Ovary (tissue), 9 donors: ENCODE data around the gene MRPL38. TPM values are rescaled to one million over a fixed set of nuclear protein-coding genes. Genes with fewer than 3 reads are reported as not detected.
A peak's percentile ranks its signal among the peaks of the same experiment; 100 is the strongest.
"Not testable (repeated sequence)": the region's sequence is repeated elsewhere in the genome, so short reads cannot be mapped to it uniquely, and the experiment has no call there.

Experiments used
- DNase-seq, 5 donors: peaks; one replicate each; pipeline ENCODE4 v3.0.0-alpha.2; 2019 to 2020
- H3K27ac ChIP-seq, 2 donors: fragments of 200-600 bp; one replicate each; pipeline versions ENCODE4 v1.5.1 to v1.8.0; 2019 to 2022
- H3K27me3 ChIP-seq: fragments of 200-600 bp; one replicate; pipeline ENCODE4 v1.8.0; 2022
- H3K36me3 ChIP-seq: fragments of 200-600 bp; sonication (generic); one replicate; pipeline ENCODE4 v1.5.1; 2019
- H3K4me1 ChIP-seq: one replicate; pipeline ENCODE4 v1.8.1; 2013; ENCODE audit warnings: mild to moderate bottlenecking, moderate library complexity; ENCODE audit not compliant: insufficient read depth
- H3K4me3 ChIP-seq: fragments of 200-600 bp; sonication (generic); one replicate; pipeline ENCODE4 v1.5.1; 2017
- H3K9me3 ChIP-seq, 2 donors: fragments of 200-600 bp in 1 of 2; sonication (generic) in 1 of 2; one replicate each; pipeline versions ENCODE4 v1.5.1 to v1.8.1; 2013 to 2019; ENCODE audit warnings: mild to moderate bottlenecking in 1 of 2, moderate library complexity in 1 of 2
- EP300 ChIP-seq: sonication (generic); formaldehyde crosslinking; IDR thresholded peaks from one replicate; pipeline ENCODE4 v1.6.1; 2017; ENCODE audit warnings: antibody characterized with exemption
- POLR2A ChIP-seq: fragments of 450-650 bp; IDR thresholded peaks from one replicate; pipeline ENCODE4 v1.6.1; 2017; ENCODE audit warnings: antibody characterized with exemption, mild to moderate bottlenecking, moderate library complexity
- WGBS, 3 donors: extraction: QIAGEN DNeasy Blood & Tissue Kit in 1 of 3; methylation state at CpG; one replicate each; pipeline versions ENCODE4 v1.1.5 to v1.1.7; 2013 to 2017; 5-methylcytosine and 5-hydroxymethylcytosine counted together
- intact Hi-C, 4 donors: fragments of 100-400 bp; cut with DNase I; formaldehyde crosslinking; loops; one replicate each; pipeline versions ENCODE4 v1.11.0 to v1.15.1; 2022 to 2023
- polyA plus RNA-seq, 2 donors: library from polyadenylated mRNA; stranded (reverse); fragments of 200-250 nt in 1 of 2; fragments of 350-450 nt in 1 of 2; fragmentation: Illumina TruSeq in 1 of 2; extraction: RNeasy Lipid Tissue Mini Kit (QIAGEN cat#74804) in 1 of 2; gene quantifications; one replicate each; pipeline ENCODE4 v1.2.3, GENCODE V29; 2013 to 2014
- total RNA-seq, 7 donors: library from RNA; depleted of rRNA in 2 of 7; stranded (reverse); fragments of >200 nt in 2 of 7; fragmentation: NEBNext Ultra II Directional in 3 of 7; extraction: Animal tissue kit (Norgen Biotek cat#: 25700) in 3 of 7; gene quantifications; one replicate each; pipeline versions ENCODE4 v1.1.0 to v1.2.4, GENCODE V29; 2016 to 2023
- TF ChIP-seq, protein P1 (sequence below), 3 donors: fragments of 450-650 bp in 2 of 3; fragments of 200-600 bp in 1 of 3; IDR thresholded peaks; one replicate each; pipeline versions ENCODE4 v1.5.1 to v1.8.0; 2016 to 2022; ENCODE audit warnings: antibody characterized with exemption in 3 of 3, mild to moderate bottlenecking in 1 of 3
- donor health status: DM: no; HTN: no; CAD: no; lungs with moderate emphysema.
- donor health status: DM: no; HTN: no; CAD: no.
- donor health status: Bipolar disorder and iron deficiency.
- donor health status: DM: yes; HTN: yes; CAD: no.
- donor health status: DM: no; HTN: no; CAD: no.
- donor health status: DM: yes; HTN: yes; CAD: no.

MRPL38 gene
- total and polyA plus RNA-seq, 9 donors = 14.5 to 93.0 (median 57.6) TPM

DNA sequence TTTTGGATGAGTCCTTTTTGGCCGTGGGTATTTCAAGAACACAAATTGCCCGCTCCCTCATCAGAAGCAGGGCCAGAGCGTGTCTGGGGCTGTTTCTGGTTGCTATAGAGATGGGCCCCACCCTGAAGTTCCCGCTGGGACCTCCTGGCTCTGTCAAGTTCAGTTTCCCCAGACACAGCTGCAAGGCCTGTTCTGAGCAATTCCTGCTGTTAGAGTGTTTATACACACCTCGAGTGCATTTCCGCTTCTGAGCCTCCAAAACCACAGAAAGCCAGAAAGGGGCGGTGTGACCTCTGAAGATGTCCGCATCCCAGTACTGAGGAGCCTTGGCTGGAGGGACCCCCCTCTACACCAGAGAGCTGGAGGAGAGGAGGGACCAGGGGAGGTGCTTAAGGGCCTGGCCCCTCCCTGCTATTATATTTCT lies 40.2 kb downstream of the MRPL38 start:
- TF ChIP-seq EP300 (no peak), POLR2A (no peak)
- TF ChIP-seq, protein P1, sequence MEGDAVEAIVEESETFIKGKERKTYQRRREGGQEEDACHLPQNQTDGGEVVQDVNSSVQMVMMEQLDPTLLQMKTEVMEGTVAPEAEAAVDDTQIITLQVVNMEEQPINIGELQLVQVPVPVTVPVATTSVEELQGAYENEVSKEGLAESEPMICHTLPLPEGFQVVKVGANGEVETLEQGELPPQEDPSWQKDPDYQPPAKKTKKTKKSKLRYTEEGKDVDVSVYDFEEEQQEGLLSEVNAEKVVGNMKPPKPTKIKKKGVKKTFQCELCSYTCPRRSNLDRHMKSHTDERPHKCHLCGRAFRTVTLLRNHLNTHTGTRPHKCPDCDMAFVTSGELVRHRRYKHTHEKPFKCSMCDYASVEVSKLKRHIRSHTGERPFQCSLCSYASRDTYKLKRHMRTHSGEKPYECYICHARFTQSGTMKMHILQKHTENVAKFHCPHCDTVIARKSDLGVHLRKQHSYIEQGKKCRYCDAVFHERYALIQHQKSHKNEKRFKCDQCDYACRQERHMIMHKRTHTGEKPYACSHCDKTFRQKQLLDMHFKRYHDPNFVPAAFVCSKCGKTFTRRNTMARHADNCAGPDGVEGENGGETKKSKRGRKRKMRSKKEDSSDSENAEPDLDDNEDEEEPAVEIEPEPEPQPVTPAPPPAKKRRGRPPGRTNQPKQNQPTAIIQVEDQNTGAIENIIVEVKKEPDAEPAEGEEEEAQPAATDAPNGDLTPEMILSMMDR (IDR thresholded peaks at IDR 0.05) = peak in 1 of 3 donors; percentile 14
- H3K9me3 ChIP-seq = no peaks in the 10 kb centered on the region
- DNase-seq = peak; percentile 60 to 86 (median 73)
- no peak overlapping the region for H3K4me3 ChIP-seq
- peaks cover 2% of the 10 kb centered on the region for H3K4me1 ChIP-seq
- no peaks in the 10 kb centered on the region for H3K36me3 ChIP-seq
- no peaks in the 10 kb centered on the region for H3K27me3 ChIP-seq
- intact Hi-C loops = no loop called here
- peak overlapping the region; percentile 14 to 46 for H3K27ac ChIP-seq
- WGBS, 3 donors = 5 to 11% (median 6%) methylated on average over 8 of the region's 8 CpGs

DNA sequence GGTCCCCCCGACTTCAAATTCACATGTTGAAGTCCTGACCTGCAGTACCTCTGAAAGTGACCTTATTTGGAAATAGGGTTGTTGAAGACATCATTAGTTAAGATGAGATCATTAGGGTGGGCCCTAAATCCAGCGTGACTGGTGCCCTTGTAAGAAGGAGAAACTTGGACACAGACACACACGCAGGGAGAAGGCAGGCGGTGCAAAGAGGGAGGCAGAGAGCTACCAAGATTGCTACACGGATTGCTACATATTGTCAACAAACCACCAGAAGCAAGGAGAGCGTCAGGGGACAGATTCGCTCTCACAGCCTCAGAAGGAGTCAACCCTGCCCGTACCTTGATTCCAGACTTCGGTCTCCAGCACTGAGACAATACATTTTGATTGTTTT lies 42.8 kb downstream of the MRPL38 start:
- WGBS, 3 donors = 75 to 78% (median 78%) methylated on average over 9 of the region's 9 CpGs
- DNase-seq = no peak
- no peak overlapping the region for H3K27ac ChIP-seq

DNA sequence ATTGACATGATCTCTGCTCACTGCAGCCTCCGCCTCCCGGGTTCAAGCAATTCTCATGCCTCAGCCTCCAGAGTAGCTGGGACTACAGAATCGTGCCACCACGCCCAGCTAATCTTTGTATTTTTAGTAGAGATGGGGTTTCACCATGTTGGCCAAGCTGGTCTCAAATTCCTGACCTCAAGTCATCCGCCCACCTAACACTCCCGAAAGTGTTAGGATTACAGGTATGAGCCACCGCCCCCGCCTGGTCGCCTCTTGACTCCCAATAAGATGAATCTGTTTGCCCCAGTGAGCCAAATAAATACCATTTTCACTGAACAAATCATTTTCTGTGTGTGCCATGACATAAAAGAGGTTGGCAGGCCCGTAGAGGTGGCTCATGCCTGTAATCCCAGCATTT lies 45.3 kb downstream of the MRPL38 start:
- 83 to 88% (median 86%) methylated on average over 10 of the region's 10 CpGs for WGBS, 3 donors

More for the DNA sequence above, 42.8 kb downstream of the MRPL38 start:
- H3K4me1 ChIP-seq = no peaks in the 10 kb centered on the region
- no peak overlapping the region for H3K4me3 ChIP-seq
- H3K9me3 ChIP-seq = no peaks in the 10 kb centered on the region
- no peaks in the 10 kb centered on the region for H3K27me3 ChIP-seq
- intact Hi-C loops = no loop called here
- H3K36me3 ChIP-seq = no peaks in the 10 kb centered on the region
- TF ChIP-seq POLR2A = no peak
- TF ChIP-seq EP300 = no peak
- TF ChIP-seq, protein P1 (IDR thresholded peaks at IDR 0.05) = no peak

DNA sequence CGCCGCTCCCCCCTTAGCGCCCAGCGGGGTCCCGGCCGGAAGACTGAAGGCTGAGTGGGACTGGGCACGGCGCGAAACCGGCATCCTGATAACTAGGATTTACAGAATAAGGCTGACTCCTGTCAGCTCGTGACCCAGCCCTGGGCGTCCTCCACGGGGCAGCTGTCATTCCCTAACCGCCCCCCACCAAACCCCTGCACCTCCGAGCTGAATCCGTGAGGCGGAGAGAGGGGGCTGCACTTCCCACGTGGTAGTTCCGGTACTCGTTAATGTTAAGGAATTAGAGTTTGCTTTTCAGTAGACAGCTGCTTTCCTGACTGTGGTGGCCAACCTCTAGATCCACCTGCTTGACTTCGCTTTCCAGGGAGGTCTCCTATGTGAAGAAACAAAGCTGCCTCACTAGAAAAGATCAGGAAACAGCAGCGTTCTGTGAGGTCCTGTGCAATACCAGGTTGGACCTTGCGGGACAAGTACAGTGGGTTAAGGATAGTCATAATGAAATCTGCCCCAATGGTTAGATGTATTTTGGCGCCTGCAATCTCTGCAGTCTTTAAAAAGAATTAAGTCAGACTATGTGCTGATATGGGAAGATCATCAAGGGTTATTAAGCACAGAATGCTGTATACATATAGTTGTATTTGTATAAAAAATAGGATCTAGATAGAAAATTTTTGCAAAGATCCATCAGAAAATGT lies 48.5 kb downstream of the MRPL38 start:
- intact Hi-C loops = loop anchor here in 2 of 4 donors (2.0 to 5.0 kb wide), 2 partner anchors 21 to 41 kb away; partner anchors contain the start of gene TRIM65 (in 1 of the 2)
- H3K4me1 ChIP-seq = peaks cover 2% of the 10 kb centered on the region
- 1 to 3% (median 2%) methylated on average over 18 to 24 of the region's 24 CpGs for WGBS, 3 donors
- no peaks in the 10 kb centered on the region for H3K36me3 ChIP-seq
- peak overlapping the region; percentile 96 to 97 for H3K27ac ChIP-seq
- H3K4me3 ChIP-seq = peak overlapping the region; percentile 64
- no peaks in the 10 kb centered on the region for H3K9me3 ChIP-seq
- TF ChIP-seq, protein P1 (IDR thresholded peaks at IDR 0.05) = peak in 1 of 3 donors; percentile 60
- TF ChIP-seq POLR2A = no peak
- H3K27me3 ChIP-seq = no peaks in the 10 kb centered on the region
- no peak for DNase-seq

More for the DNA sequence above, 45.3 kb downstream of the MRPL38 start:
- H3K27me3 ChIP-seq, H3K4me1 ChIP-seq, H3K36me3 ChIP-seq, H3K9me3 ChIP-seq, H3K27ac ChIP-seq, H3K4me3 ChIP-seq, DNase-seq: not testable (repeated sequence)
- intact Hi-C loops = loop anchor here in 1 of 4 donors (5.0 kb wide), 1 partner anchor 38 kb away; the partner anchor contains the start of gene TRIM65
